H1 (cell line): ENCODE results near the gene ZNF598. TPM values are rescaled to one million over a fixed set of nuclear protein-coding genes. Genes with fewer than 3 reads are reported as not detected.
A peak's percentile ranks its signal among the peaks of the same experiment; 100 is the strongest.

Experiments used
- CTCF ChIA-PET: fragments of 300-600 bp; sonication (Branson Sonifier 250); formaldehyde crosslinking; loops from one replicate; lab custom pipeline; 2021; ENCODE audit not compliant: partially characterized antibody; lab: Charles Lee
- POLR2A ChIA-PET: fragments of 300-600 bp; sonication (Branson Sonifier 250); formaldehyde crosslinking; loops from one replicate; lab custom pipeline; 2021; ENCODE audit warnings: inconsistent platforms; ENCODE audit not compliant: partially characterized antibody; lab: Charles Lee
- DNase-seq, 2 experiments: peaks; one replicate each; pipeline versions ENCODE4 v3.0.0 to v3.0.0-alpha.2; 2010 to 2022; ENCODE audit warnings: low spot score in 2 of 2, low read depth in 1 of 2, mixed read lengths in 1 of 2
- FAIRE-seq: peaks from 2 replicates; lab custom pipeline; 2011; peaks lifted over from hg19 to GRCh38; lab: Jason Lieb, UNC
- H2AFZ ChIP-seq: 2 replicates; pipeline ENCODE4 v1.8.1; 2012; ENCODE audit warnings: low read length, inconsistent platforms
- H2AK5ac ChIP-seq: 2 replicates; pipeline ENCODE4 v1.6.1; 2013; ENCODE audit warnings: low read depth, low read length
- H2BK120ac ChIP-seq: replicated peaks from 2 replicates; pipeline ENCODE3; 2013; ENCODE audit warnings: low read depth, low read length, inconsistent platforms
- H2BK12ac ChIP-seq: 2 replicates; pipeline ENCODE4 v1.6.1; 2013; ENCODE audit warnings: low read depth, low read length
- H2BK15ac ChIP-seq: 2 replicates; pipeline ENCODE4 v1.6.1; 2013; ENCODE audit warnings: low read length
- H2BK20ac ChIP-seq: 2 replicates; pipeline ENCODE4 v1.6.1; 2013; ENCODE audit warnings: low read length
- H2BK5ac ChIP-seq: 2 replicates; pipeline ENCODE4 v1.6.1; 2013; ENCODE audit warnings: low read depth, low read length
- H3K14ac ChIP-seq: 2 replicates; pipeline ENCODE4 v1.6.1; 2013; ENCODE audit warnings: inconsistent platforms; ENCODE audit not compliant: insufficient read length
- H3K18ac ChIP-seq: 2 replicates; pipeline ENCODE4 v1.6.1; 2013; ENCODE audit warnings: low read length; ENCODE audit errors: extremely low read depth
- H3K23ac ChIP-seq: 2 replicates; pipeline ENCODE4 v1.6.1; 2013; ENCODE audit warnings: inconsistent platforms; ENCODE audit not compliant: insufficient read length
- H3K23me2 ChIP-seq: 2 replicates; pipeline ENCODE4 v1.6.1; 2013; ENCODE audit warnings: low read depth, low read length
- H3K27ac ChIP-seq: 2 replicates; pipeline ENCODE4 v1.6.1; 2011; ENCODE audit warnings: low read depth, low read length, inconsistent platforms
- H3K27me3 ChIP-seq, 4 experiments: replicated peaks in 1 of 4; 1 replicate in 1 of 4; 2 replicates in 3 of 4; pipeline versions ENCODE4 v1.6.1 to v1.8.1; 2011 to 2013; ENCODE audit warnings: low read length in 3 of 4, mild to moderate bottlenecking in 3 of 4, inconsistent platforms in 2 of 4, mixed read lengths in 2 of 4, moderate library complexity in 1 of 4; ENCODE audit not compliant: control insufficient read depth in 3 of 4, insufficient read depth in 3 of 4; ENCODE audit errors: extremely low read depth in 1 of 4
- H3K36me3 ChIP-seq, 4 experiments: 2 replicates each; pipeline versions ENCODE4 v1.6.1 to v1.8.1; 2011 to 2013; ENCODE audit warnings: mild to moderate bottlenecking in 4 of 4, low read length in 3 of 4, moderate library complexity in 2 of 4, control low read depth in 1 of 4, inconsistent platforms in 1 of 4; ENCODE audit not compliant: insufficient read depth in 4 of 4, control insufficient read depth in 2 of 4
- H3K4ac ChIP-seq: replicated peaks from 2 replicates; pipeline ENCODE3; 2013; ENCODE audit warnings: low read length, low read depth, mixed read lengths, inconsistent platforms; ENCODE audit not compliant: insufficient read length
- H3K4me1 ChIP-seq, 4 experiments: replicated peaks in 1 of 4; 1 replicate in 1 of 4; 2 replicates in 3 of 4; pipeline versions ENCODE4 v1.6.1 to v1.8.1; 2011 to 2013; ENCODE audit warnings: low read length in 3 of 4, inconsistent platforms in 2 of 4, mixed read lengths in 1 of 4; ENCODE audit not compliant: insufficient read depth in 4 of 4, control insufficient read depth in 3 of 4
- H3K4me2 ChIP-seq, 2 experiments: 2 replicates each; pipeline versions ENCODE4 v1.6.1 to v1.8.1; 2011 to 2013; ENCODE audit warnings: low read depth in 2 of 2, low read length in 2 of 2, control low read depth in 1 of 2, inconsistent platforms in 1 of 2, mild to moderate bottlenecking in 1 of 2; ENCODE audit not compliant: insufficient read depth in 1 of 2
- H3K4me3 ChIP-seq, 4 experiments: fragments of 200-600, 300-600 bp in 1 of 4; sonication (generic), shearing (Covaris generic), sonication (Bioruptor Twin) in 1 of 4; 2 replicates each; pipeline versions ENCODE4 v1.5.1 to v1.8.1; 2011 to 2016; ENCODE audit warnings: low read length in 4 of 4, low read depth in 3 of 4, control low read depth in 2 of 4, inconsistent platforms in 2 of 4, mild to moderate bottlenecking in 2 of 4, mixed read lengths in 1 of 4, moderate library complexity in 1 of 4; ENCODE audit not compliant: insufficient read depth in 2 of 4; ENCODE audit errors: extremely low read depth in 1 of 4
- H3K56ac ChIP-seq: replicated peaks from 2 replicates; pipeline ENCODE3; 2013; ENCODE audit warnings: low read depth, mild to moderate bottlenecking, mixed read lengths, low read length, inconsistent platforms; ENCODE audit not compliant: insufficient read length
- H3K79me1 ChIP-seq: 2 replicates; pipeline ENCODE4 v1.6.1; 2013; ENCODE audit warnings: low read depth, low read length, control low read depth
- H3K79me2 ChIP-seq, 2 experiments: 2 replicates each; pipeline versions ENCODE4 v1.6.1 to v1.8.1; 2012 to 2013; ENCODE audit warnings: low read length in 2 of 2, mild to moderate bottlenecking in 2 of 2, inconsistent platforms in 1 of 2; ENCODE audit not compliant: insufficient read depth in 2 of 2, control insufficient read depth in 1 of 2
- H3K9ac ChIP-seq, 4 experiments: replicated peaks in 1 of 4; 1 replicate in 1 of 4; 2 replicates in 3 of 4; pipeline versions ENCODE4 v1.6.1 to v1.8.1; 2011 to 2013; ENCODE audit warnings: low read depth in 3 of 4, low read length in 3 of 4, control low read depth in 2 of 4, mild to moderate bottlenecking in 2 of 4, moderate library complexity in 2 of 4, inconsistent platforms in 1 of 4; ENCODE audit errors: extremely low read depth in 1 of 4
- H3K9me3 ChIP-seq, 2 experiments: 2 replicates each; pipeline versions ENCODE4 v1.6.1 to v1.8.1; 2012 to 2013; ENCODE audit warnings: mild to moderate bottlenecking in 2 of 2, moderate library complexity in 2 of 2, control low read depth in 1 of 2, inconsistent platforms in 1 of 2, low read depth in 1 of 2, low read length in 1 of 2, mixed read lengths in 1 of 2; ENCODE audit not compliant: insufficient read depth in 2 of 2
- H4K20me1 ChIP-seq, 2 experiments: replicated peaks in 1 of 2; 2 replicates each; pipeline versions ENCODE3 to v1.8.1; 2011 to 2013; ENCODE audit warnings: inconsistent platforms in 2 of 2, low read length in 2 of 2, mild to moderate bottlenecking in 1 of 2; ENCODE audit not compliant: insufficient read depth in 2 of 2, control insufficient read depth in 1 of 2
- H4K5ac ChIP-seq: 2 replicates; pipeline ENCODE4 v1.6.1; 2013; ENCODE audit warnings: low read length, low read depth, mixed read lengths, inconsistent platforms; ENCODE audit not compliant: insufficient read length
- H4K8ac ChIP-seq: 2 replicates; pipeline ENCODE4 v1.8.0; 2013; ENCODE audit warnings: mild to moderate bottlenecking, moderate library complexity, low read length, inconsistent platforms; ENCODE audit not compliant: insufficient read depth; ENCODE audit errors: extremely low read depth
- H4K91ac ChIP-seq: replicated peaks from 2 replicates; pipeline ENCODE3; 2013; ENCODE audit warnings: low read length, mixed read lengths, inconsistent platforms; ENCODE audit not compliant: insufficient read length
- CBX8 ChIP-seq: fragments of 300-800, 300-1000 bp; sonication (generic); IDR thresholded peaks from 2 replicates; pipeline ENCODE4 v1.7.1; 2016; ENCODE audit warnings: low read depth, low read length, borderline replicate concordance
- CHD1 ChIP-seq: IDR thresholded peaks from 2 replicates; pipeline ENCODE4 v1.6.1; 2012; ENCODE audit warnings: low read depth, low read length, improper control_type of control experiment
- CREB1 ChIP-seq: IDR thresholded peaks from 2 replicates; pipeline ENCODE4 v1.6.1; 2012; ENCODE audit warnings: inconsistent platforms
- CTBP2 ChIP-seq: IDR thresholded peaks from 2 replicates; pipeline ENCODE4 v1.7.0; 2011; ENCODE audit warnings: borderline replicate concordance, mild to moderate bottlenecking, moderate library complexity, mixed read lengths, low read length; ENCODE audit not compliant: insufficient read depth, insufficient read length
- SIX5 ChIP-seq: IDR thresholded peaks from 2 replicates; pipeline ENCODE4 v1.6.1; 2011; ENCODE audit warnings: mild to moderate bottlenecking, low read depth, low read length
- YY1 ChIP-seq: IDR thresholded peaks from 2 replicates; pipeline ENCODE4 v1.6.1; 2011; ENCODE audit warnings: low read depth, mild to moderate bottlenecking, low read length
- WGBS, 2 experiments: shearing (Covaris generic) in 1 of 2; methylation state at CpG; one replicate each; pipeline versions ENCODE4 v1.1.6 to v1.1.7; 2013 to 2015; ENCODE audit warnings: low lambda C conversion rate in 2 of 2, mixed read lengths in 2 of 2, inconsistent platforms in 1 of 2, low coverage in 1 of 2, missing lambda C conversion rate in 1 of 2; ENCODE audit not compliant: insufficient replicate concordance in 2 of 2, insufficient coverage in 1 of 2, insufficient read length in 1 of 2; ENCODE audit errors: extremely low coverage in 1 of 2, missing lambda C conversion rate in 1 of 2; 5-methylcytosine and 5-hydroxymethylcytosine counted together
- polyA plus RNA-seq, 7 experiments: library from polyadenylated mRNA; depleted of rRNA in 3 of 7; stranded (reverse) in 5 of 7; unstranded in 2 of 7; fragments of >200 nt in 5 of 7; fragments of 200-250 nt in 2 of 7; gene quantifications; 1 replicate in 5 of 7; 2 replicates in 1 of 7; 4 replicates in 1 of 7; pipeline versions ENCODE4 v1.2.1 to v1.2.3, GENCODE V29; 2011 to 2013; ENCODE audit warnings: missing spikeins in 2 of 7, mixed read lengths in 2 of 7
- total RNA-seq: library from RNA; stranded (reverse); fragmentation: NEBNext Ultra II Directional; extraction: Animal tissue kit (Norgen Biotek cat#: 25700); gene quantifications from 2 replicates; pipeline ENCODE4 v1.2.1, GENCODE V29; 2021
- TF ChIP-seq, protein P1 (sequence below): IDR thresholded peaks from 2 replicates; pipeline ENCODE4 v1.6.1; 2012; ENCODE audit warnings: low read length, inconsistent platforms
- TF ChIP-seq, protein P2 (sequence below): IDR thresholded peaks from 2 replicates; pipeline ENCODE4 v1.6.1; 2012; ENCODE audit warnings: inconsistent platforms

The ZNF598 gene
- total and polyA plus RNA-seq, 2 of the 8 experiments (the other 6 are each of a cell fraction or from before 2014, with no cell fraction given), result 29.3 to 47.6 TPM

DNA sequence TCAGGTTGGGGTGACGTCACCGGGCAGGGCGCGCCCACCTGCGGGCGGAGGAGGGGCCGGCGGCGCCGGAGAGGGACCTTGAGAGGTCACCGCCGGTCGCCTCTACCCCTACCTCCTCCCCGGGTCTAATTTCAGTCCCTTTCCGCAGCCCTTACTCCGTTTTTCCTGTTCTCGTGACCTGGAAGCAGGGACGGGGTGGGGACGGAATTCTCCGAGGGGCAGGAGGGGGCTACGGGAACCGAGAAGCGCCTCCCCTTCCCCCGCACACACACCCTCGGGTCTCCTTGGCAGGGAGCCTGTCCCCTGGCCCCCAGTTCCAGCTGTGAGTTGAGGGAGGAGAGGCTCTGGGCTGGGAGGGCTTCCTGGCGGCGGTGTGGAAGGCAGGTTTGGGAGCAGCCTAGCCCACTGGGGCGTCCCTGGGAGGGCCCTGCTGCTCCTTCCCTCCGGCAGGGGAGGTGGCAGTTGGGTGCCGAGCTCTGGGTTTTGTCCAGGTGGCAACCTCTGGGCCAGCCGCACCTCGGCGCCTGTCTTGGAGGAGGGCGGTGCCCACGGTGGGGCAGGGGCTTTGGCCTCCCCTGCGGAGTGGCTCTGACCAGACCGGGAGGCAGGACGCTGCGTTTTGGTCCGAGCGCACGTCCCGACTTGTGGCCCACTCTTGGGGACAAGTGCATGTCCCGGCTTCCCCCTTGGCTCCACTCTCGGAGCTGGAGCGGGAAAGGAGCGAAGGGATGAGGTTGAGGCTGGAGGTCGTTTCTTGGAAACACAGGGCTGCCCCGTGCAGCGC is 19.1 kb downstream of the ZNF598 start:
- Histone ChIP-seq H3K23me2 (peaks cover 22% of the 10 kb centered on the region; the same call in 1 of the 2 replicates), H2AFZ (no peak overlapping the region), H3K18ac (0 out of 2 replicates have a peak overlapping the region, but pooled peaks have one; percentile 38), H3K4me3 (peak overlapping the region; percentile 36 to 77 (median 48)), H3K79me1 (no peaks in the 10 kb centered on the region), H4K91ac (peak overlapping the region; percentile 11), H3K27ac (no peak overlapping the region; the same call in 1 of the 2 replicates), H2BK20ac (no peak overlapping the region), H2BK15ac (peak overlapping the region; percentile 81; the same call in 1 of the 2 replicates), H3K79me2 (no peaks in the 10 kb centered on the region), H3K36me3 (peaks cover 2 to 5% (median 3%) of the 10 kb centered on the region in 4 experiments; a peak in 3 of 8 replicates), H2BK12ac (peak overlapping the region; percentile 53; the same call in 1 of the 2 replicates), H3K9me3 (no peaks in the 10 kb centered on the region), H4K8ac (peak overlapping the region; percentile 62; the same call in 1 of the 2 replicates), H3K27me3 (peaks cover 4 to 37% (median 24%) of the 10 kb centered on the region in 4 experiments), H4K20me1 (peaks cover 7 to 10% of the 10 kb centered on the region in 2 experiments), H3K56ac (no peak overlapping the region), H3K14ac (no peak overlapping the region), H2BK5ac (no peak overlapping the region), H3K9ac (peak overlapping the region in 3 of 4 experiments; percentile 0 to 8 (median 2); a peak in 2 of 7 replicates), H2AK5ac (no peak overlapping the region), H4K5ac (no peak overlapping the region), H3K23ac (no peak overlapping the region), H3K4me1 (peaks cover 0 to 27% (median 18%) of the 10 kb centered on the region in 4 experiments; a peak in 6 of 7 replicates), H3K4me2 (peak overlapping the region; percentile 83 to 91), H2BK120ac (no peak overlapping the region), H3K4ac (no peak overlapping the region)
- POLR2A ChIA-PET, result interaction anchor here (0.6 to 28.2 kb wide), 12 partner anchors 7 to 165 kb away, joined by 3 to 736 read pairs (median 6); partner anchors contain the start of genes GFER, NDUFB10, NOXO1 and NPW
- DNase-seq (peak in 1 of 2 experiments; percentile 90), FAIRE-seq (no peak)
- CTCF ChIA-PET, result interaction anchor here (1.4 to 6.8 kb wide), 3 partner anchors 9 to 100 kb away, joined by 3 to 55 read pairs (median 5); partner anchors contain the start of gene NOXO1
- WGBS, 2 experiments, result 7% methylated on average over 34 of the region's 50 CpGs; no CpG with 5 or more reads in 1 of the 2 experiments
- TF ChIP-seq SIX5 (no peak), CBX8 (no peak), CREB1 (peak; percentile 79), CHD1 (no peak), CTBP2 (no peak), YY1 (no peak)
- TF ChIP-seq, protein P1, sequence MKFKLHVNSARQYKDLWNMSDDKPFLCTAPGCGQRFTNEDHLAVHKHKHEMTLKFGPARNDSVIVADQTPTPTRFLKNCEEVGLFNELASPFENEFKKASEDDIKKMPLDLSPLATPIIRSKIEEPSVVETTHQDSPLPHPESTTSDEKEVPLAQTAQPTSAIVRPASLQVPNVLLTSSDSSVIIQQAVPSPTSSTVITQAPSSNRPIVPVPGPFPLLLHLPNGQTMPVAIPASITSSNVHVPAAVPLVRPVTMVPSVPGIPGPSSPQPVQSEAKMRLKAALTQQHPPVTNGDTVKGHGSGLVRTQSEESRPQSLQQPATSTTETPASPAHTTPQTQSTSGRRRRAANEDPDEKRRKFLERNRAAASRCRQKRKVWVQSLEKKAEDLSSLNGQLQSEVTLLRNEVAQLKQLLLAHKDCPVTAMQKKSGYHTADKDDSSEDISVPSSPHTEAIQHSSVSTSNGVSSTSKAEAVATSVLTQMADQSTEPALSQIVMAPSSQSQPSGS, result 0 out of 2 replicates have a peak, but pooled peaks have one; percentile 51
- TF ChIP-seq, protein P2, sequence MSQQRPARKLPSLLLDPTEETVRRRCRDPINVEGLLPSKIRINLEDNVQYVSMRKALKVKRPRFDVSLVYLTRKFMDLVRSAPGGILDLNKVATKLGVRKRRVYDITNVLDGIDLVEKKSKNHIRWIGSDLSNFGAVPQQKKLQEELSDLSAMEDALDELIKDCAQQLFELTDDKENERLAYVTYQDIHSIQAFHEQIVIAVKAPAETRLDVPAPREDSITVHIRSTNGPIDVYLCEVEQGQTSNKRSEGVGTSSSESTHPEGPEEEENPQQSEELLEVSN, result peak; percentile 63; the same call in 1 of the 2 replicates
